ENCODE data around the gene PTPN1. TPM values are rescaled to one million over a fixed set of nuclear protein-coding genes. Genes with fewer than 3 reads are reported as not detected.
A peak's percentile ranks its signal among the peaks of the same experiment; 100 is the strongest.

The PTPN1 gene
- total and polyA plus RNA-seq, 2 of the 13 experiments (the other 11 are each of a cell fraction or from before 2014, with no cell fraction given): 17.7 to 37.2 TPM

DNA sequence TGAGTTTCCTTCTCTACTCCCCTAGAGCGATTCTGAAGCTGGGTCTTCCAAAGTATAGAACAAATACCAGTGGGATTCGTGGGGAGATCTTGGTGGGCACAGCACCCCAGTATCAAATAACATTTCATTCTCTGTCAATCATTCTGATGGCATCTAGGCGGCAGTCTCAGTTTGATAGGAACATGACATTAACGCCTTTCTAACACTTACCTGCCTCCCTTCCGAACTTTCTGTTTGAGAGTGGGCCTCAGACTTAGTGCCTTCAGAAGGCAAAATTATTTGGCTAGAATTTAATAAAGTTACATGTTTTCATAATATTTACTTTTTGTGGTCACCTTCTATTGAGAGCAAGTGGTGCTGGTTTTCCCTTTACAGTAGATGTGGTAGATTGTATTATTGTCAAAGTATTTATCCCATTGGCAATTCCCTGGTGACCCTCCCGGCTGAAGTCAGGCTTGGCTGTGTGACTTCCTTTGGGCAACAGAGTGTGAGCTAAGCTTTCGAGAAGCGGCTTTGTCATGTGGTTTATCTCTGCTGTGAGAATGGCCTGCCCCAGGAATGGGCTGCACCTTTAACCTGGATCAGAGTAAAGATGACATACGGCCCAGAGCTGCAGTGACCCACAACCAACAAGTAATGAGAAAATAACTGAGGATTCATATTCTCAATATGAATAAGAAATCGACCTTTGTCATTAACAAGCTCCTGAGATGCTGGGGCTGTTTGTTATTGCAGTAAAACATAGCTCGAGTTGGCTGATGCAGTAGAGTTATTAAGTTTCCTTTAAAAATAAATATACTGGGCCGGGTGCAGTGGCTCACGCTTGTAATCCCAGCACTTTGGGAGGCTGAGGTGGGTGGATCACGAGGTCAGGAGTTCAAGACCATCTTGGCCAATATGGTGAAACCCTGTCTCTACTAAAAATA, 45.2 kb upstream of the PTPN1 start (continued):
- TF ChIP-seq KAT8 (CRISPR knock-in tag; IDR thresholded peaks at IDR 0.05) (0 out of 2 replicates have a peak, but pooled peaks have one; percentile 23), PPARG (CRISPR knock-in tag; conservative IDR thresholded peaks at IDR 0.05) (peak; percentile 56; the same call in 1 of the 2 replicates), RXRB (CRISPR knock-in tag; IDR thresholded peaks at IDR 0.05; ENCODE audit: borderline replicate concordance) (peak; percentile 72; the same call in 1 of the 2 replicates), AHR (CRISPR knock-in tag; IDR thresholded peaks at IDR 0.05) (no peak), ZNF383 (CRISPR knock-in tag; IDR thresholded peaks at IDR 0.05; ENCODE audit: borderline replicate concordance) (0 out of 2 replicates have a peak, but pooled peaks have one; percentile 31), BRCA1 (CRISPR knock-in tag; IDR thresholded peaks at IDR 0.05) (peak; percentile 19; the same call in 1 of the 2 replicates), ZNF253 (CRISPR knock-in tag; IDR thresholded peaks at IDR 0.05; ENCODE audit: borderline replicate concordance) (no peak), TEAD3 (CRISPR knock-in tag; optimal IDR thresholded peaks at IDR 0.05; ENCODE audit: borderline replicate concordance) (peak; percentile 34), BCL6 (CRISPR knock-in tag; IDR thresholded peaks at IDR 0.05) (0 out of 2 replicates have a peak, but pooled peaks have one; percentile 39), ZNF766 (CRISPR knock-in tag; IDR thresholded peaks at IDR 0.05; ENCODE audit: borderline replicate concordance) (no peak), ZNF546 (CRISPR knock-in tag; conservative IDR thresholded peaks at IDR 0.05) (0 out of 2 replicates have a peak, but pooled peaks have one; percentile 22), ZNF709 (CRISPR knock-in tag; IDR thresholded peaks at IDR 0.05) (0 out of 2 replicates have a peak, but pooled peaks have one; percentile 54), TOE1 (CRISPR knock-in tag; IDR thresholded peaks at IDR 0.05) (0 out of 2 replicates have a peak, but pooled peaks have one; percentile 1), ELF3 (CRISPR knock-in tag; IDR thresholded peaks at IDR 0.05) (0 out of 2 replicates have a peak, but pooled peaks have one; percentile 50), RARA (CRISPR knock-in tag; IDR thresholded peaks at IDR 0.05) (peak; percentile 64), ZBTB42 (CRISPR knock-in tag; IDR thresholded peaks at IDR 0.05) (no peak), ZFP62 (CRISPR knock-in tag; IDR thresholded peaks at IDR 0.05) (no peak), ZNF543 (CRISPR knock-in tag; IDR thresholded peaks at IDR 0.05) (0 out of 2 replicates have a peak, but pooled peaks have one; percentile 12), MIXL1 (CRISPR knock-in tag; IDR thresholded peaks at IDR 0.05) (0 out of 2 replicates have a peak, but pooled peaks have one; percentile 33), DR1 (CRISPR knock-in tag; IDR thresholded peaks at IDR 0.05) (no peak)
- TF ChIP-seq, protein P1, sequence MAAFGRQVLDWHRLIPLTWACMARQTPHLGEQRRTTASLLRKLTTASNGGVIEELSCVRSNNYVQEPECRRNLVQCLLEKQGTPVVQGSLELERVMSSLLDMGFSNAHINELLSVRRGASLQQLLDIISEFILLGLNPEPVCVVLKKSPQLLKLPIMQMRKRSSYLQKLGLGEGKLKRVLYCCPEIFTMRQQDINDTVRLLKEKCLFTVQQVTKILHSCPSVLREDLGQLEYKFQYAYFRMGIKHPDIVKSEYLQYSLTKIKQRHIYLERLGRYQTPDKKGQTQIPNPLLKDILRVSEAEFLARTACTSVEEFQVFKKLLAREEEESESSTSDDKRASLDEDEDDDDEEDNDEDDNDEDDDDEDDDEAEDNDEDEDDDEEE (CRISPR knock-in tag; IDR thresholded peaks at IDR 0.05): 0 out of 2 replicates have a peak, but pooled peaks have one; percentile 16
- TF ChIP-seq, protein P2, sequence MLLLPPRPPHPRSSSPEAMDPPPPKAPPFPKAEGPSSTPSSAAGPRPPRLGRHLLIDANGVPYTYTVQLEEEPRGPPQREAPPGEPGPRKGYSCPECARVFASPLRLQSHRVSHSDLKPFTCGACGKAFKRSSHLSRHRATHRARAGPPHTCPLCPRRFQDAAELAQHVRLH (CRISPR knock-in tag; IDR thresholded peaks at IDR 0.05; ENCODE audit: borderline replicate concordance, low read depth): 0 out of 2 replicates have a peak, but pooled peaks have one; percentile 14
- TF ChIP-seq, protein P3, sequence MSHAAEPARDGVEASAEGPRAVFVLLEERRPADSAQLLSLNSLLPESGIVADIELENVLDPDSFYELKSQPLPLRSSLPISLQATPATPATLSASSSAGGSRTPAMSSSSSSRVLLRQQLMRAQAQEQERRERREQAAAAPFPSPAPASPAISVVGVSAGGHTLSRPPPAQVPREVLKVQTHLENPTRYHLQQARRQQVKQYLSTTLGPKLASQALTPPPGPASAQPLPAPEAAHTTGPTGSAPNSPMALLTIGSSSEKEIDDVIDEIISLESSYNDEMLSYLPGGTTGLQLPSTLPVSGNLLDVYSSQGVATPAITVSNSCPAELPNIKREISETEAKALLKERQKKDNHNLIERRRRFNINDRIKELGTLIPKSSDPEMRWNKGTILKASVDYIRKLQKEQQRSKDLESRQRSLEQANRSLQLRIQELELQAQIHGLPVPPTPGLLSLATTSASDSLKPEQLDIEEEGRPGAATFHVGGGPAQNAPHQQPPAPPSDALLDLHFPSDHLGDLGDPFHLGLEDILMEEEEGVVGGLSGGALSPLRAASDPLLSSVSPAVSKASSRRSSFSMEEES (CRISPR knock-in tag; IDR thresholded peaks at IDR 0.05): peak; percentile 57; the same call in 1 of the 2 replicates
